ENCODE measurements around the gene KLHL17.
A peak's percentile ranks its signal among the peaks of the same experiment; 100 is the strongest.
"Not testable (repeated sequence)": the region's sequence is repeated elsewhere in the genome, so short reads cannot be mapped to it uniquely, and the experiment has no call there.

Gene KLHL17

GRCh38 chr1:998995-999724, 38.8 kb downstream of the KLHL17 start:
- no peak for DNase-seq (ENCODE audit: low spot score)

GRCh38 chr1:999725-1000356, 39.5 kb downstream of the KLHL17 start, which contains the start of gene HES4:
HES4 (minus strand) TSS chr1:1000097; CDS start chr1:999973, 124 bp downstream.
- DNase-seq (ENCODE audit: low spot score): peak; percentile 87

- DNase-seq (ENCODE audit: low spot score): peak; percentile 83
Measured at GRCh38 chr1:1000357-1001056, 40.1 kb downstream of the KLHL17 start.

- peak; percentile 42 for DNase-seq (ENCODE audit: low spot score)
Measured at GRCh38 chr1:1001057-1001783, 40.8 kb downstream of the KLHL17 start.

- DNase-seq (ENCODE audit: low spot score): no peak
Measured at GRCh38 chr1:1003618-1004419, 43.4 kb downstream of the KLHL17 start.

- no peak for DNase-seq (ENCODE audit: low spot score)
Measured at GRCh38 chr1:1004420-1004779, 44.0 kb downstream of the KLHL17 start.

GRCh38 chr1:1004780-1005697, 44.7 kb downstream of the KLHL17 start:
- peak; percentile 74 for DNase-seq (ENCODE audit: low spot score)

- DNase-seq (ENCODE audit: low spot score): no peak
Measured at GRCh38 chr1:1005774-1006304, 45.5 kb downstream of the KLHL17 start.

- no peak for DNase-seq (ENCODE audit: low spot score)
Measured at GRCh38 chr1:1006305-1007159, 46.1 kb downstream of the KLHL17 start.

- DNase-seq (ENCODE audit: low spot score): not testable (repeated sequence)
Measured at GRCh38 chr1:1010131-1010530, 49.7 kb downstream of the KLHL17 start.

- DNase-seq (ENCODE audit: low spot score): no peak
Measured at GRCh38 chr1:1011396-1011949, 51.1 kb downstream of the KLHL17 start.

GRCh38 chr1:1012736-1013104, 52.3 kb downstream of the KLHL17 start:
- DNase-seq (ENCODE audit: low spot score): not testable (repeated sequence)

- DNase-seq (ENCODE audit: low spot score): no peak
Measured at GRCh38 chr1:1013105-1013921, 52.9 kb downstream of the KLHL17 start, which contains the start of gene ISG15. ISG15 (plus strand) TSS chr1:1013497; CDS start chr1:1013574, 77 bp downstream.

GRCh38 chr1:1013922-1014648, 53.7 kb downstream of the KLHL17 start:
- peak; percentile 63 for DNase-seq (ENCODE audit: low spot score)

- DNase-seq (ENCODE audit: low spot score): peak; percentile 32
Measured at GRCh38 chr1:1014799-1015681, 54.7 kb downstream of the KLHL17 start.
